A673 (cell line): ENCODE results near the gene BATF2.

Experiments
- EZH2 ChIP-seq: fragments of 200-600 bp; sonication (generic); IDR thresholded peaks from 2 replicates; pipeline ENCODE4 v1.6.1; 2017; ENCODE audit warnings: borderline replicate concordance, low read depth, mild to moderate bottlenecking, mixed read lengths, antibody characterized with exemption, low read length; ENCODE audit not compliant: poor library complexity, severe bottlenecking
- TF ChIP-seq, protein P1 (sequence below): fragments of 300-800, 200-600 bp; sonication (generic); conservative IDR thresholded peaks from 2 replicates; pipeline ENCODE4 v1.5.1; 2017; ENCODE audit warnings: low read depth, mild to moderate bottlenecking, antibody characterized with exemption, low read length, moderate library complexity, mixed read lengths

DNA sequence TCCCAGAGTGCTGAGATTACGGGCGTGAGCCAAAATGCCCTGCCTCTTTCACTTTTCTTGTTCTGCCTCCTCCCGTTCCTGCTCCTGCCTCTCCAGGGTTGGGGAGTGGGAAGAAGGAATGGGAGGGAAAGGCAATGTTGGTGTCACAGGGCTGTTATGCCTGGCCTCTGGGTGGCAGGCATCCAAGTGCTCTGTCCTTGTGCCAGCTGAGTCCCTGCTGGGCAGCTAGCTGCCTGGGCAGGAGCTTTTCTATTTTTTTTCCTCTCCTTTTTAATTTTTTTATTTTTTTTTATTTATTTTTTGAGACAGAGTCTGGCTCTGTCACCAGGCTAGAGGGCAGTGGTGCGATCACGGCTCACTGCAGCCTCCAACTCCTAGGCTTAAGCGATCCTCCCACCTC lies 40.2 kb upstream of the BATF2 start:
- TF ChIP-seq, protein P1, sequence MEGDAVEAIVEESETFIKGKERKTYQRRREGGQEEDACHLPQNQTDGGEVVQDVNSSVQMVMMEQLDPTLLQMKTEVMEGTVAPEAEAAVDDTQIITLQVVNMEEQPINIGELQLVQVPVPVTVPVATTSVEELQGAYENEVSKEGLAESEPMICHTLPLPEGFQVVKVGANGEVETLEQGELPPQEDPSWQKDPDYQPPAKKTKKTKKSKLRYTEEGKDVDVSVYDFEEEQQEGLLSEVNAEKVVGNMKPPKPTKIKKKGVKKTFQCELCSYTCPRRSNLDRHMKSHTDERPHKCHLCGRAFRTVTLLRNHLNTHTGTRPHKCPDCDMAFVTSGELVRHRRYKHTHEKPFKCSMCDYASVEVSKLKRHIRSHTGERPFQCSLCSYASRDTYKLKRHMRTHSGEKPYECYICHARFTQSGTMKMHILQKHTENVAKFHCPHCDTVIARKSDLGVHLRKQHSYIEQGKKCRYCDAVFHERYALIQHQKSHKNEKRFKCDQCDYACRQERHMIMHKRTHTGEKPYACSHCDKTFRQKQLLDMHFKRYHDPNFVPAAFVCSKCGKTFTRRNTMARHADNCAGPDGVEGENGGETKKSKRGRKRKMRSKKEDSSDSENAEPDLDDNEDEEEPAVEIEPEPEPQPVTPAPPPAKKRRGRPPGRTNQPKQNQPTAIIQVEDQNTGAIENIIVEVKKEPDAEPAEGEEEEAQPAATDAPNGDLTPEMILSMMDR = no peak
- TF ChIP-seq EZH2 = no peak
